ENCODE measurements around the gene POF1B. TPM values are rescaled to one million over a fixed set of nuclear protein-coding genes. Genes with fewer than 3 reads are reported as not detected.
"Not testable (repeated sequence)": the region's sequence is repeated elsewhere in the genome, so short reads cannot be mapped to it uniquely, and the experiment has no call there.

POF1B gene
- total RNA-seq, 1 donor from 2014 or later = 3.4 TPM

GRCh38 chrX:85327060-85327333 is 52.5 kb downstream of the POF1B start:
- DNase-seq = no peak
- intact Hi-C loops (cut with DNase I) = no loop called here
- TF ChIP-seq, protein P1, sequence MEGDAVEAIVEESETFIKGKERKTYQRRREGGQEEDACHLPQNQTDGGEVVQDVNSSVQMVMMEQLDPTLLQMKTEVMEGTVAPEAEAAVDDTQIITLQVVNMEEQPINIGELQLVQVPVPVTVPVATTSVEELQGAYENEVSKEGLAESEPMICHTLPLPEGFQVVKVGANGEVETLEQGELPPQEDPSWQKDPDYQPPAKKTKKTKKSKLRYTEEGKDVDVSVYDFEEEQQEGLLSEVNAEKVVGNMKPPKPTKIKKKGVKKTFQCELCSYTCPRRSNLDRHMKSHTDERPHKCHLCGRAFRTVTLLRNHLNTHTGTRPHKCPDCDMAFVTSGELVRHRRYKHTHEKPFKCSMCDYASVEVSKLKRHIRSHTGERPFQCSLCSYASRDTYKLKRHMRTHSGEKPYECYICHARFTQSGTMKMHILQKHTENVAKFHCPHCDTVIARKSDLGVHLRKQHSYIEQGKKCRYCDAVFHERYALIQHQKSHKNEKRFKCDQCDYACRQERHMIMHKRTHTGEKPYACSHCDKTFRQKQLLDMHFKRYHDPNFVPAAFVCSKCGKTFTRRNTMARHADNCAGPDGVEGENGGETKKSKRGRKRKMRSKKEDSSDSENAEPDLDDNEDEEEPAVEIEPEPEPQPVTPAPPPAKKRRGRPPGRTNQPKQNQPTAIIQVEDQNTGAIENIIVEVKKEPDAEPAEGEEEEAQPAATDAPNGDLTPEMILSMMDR (IDR thresholded peaks at IDR 0.05) = no peak
- H3K27me3 ChIP-seq = no peaks in the 10 kb centered on the region
- no peaks in the 10 kb centered on the region for H3K36me3 ChIP-seq
- H3K4me3 ChIP-seq = no peak overlapping the region
- no peak for ATAC-seq
- no peaks in the 10 kb centered on the region for H3K9me3 ChIP-seq
- no peaks in the 10 kb centered on the region for H3K4me1 ChIP-seq
- no peak overlapping the region for H3K27ac ChIP-seq

GRCh38 chrX:85326234-85327059 is 53.0 kb downstream of the POF1B start:
- Histone ChIP-seq H3K27ac (no peak overlapping the region), H3K4me3 (no peak overlapping the region), H3K9me3 (no peaks in the 10 kb centered on the region), H3K36me3 (no peaks in the 10 kb centered on the region), H3K4me1 (no peaks in the 10 kb centered on the region), H3K27me3 (no peaks in the 10 kb centered on the region)
- intact Hi-C loops (cut with DNase I) = no loop called here
- DNase-seq (peak; percentile 32), ATAC-seq (no peak)
- TF ChIP-seq, protein P1 (IDR thresholded peaks at IDR 0.05) = no peak

GRCh38 chrX:85311348-85311747 is 68.1 kb downstream of the POF1B start:
- H3K9me3 ChIP-seq; intact Hi-C loops (cut with DNase I); H3K4me3 ChIP-seq; DNase-seq; H3K36me3 ChIP-seq; H3K27me3 ChIP-seq; H3K4me1 ChIP-seq; ATAC-seq; H3K27ac ChIP-seq: not testable (repeated sequence)

- H3K9me3 ChIP-seq = no peaks in the 10 kb centered on the region
- ATAC-seq (no peak), DNase-seq (no peak)
- no peaks in the 10 kb centered on the region for H3K4me1 ChIP-seq
- H3K27ac ChIP-seq = no peak overlapping the region
- intact Hi-C loops (cut with DNase I) = no loop called here
- H3K4me3 ChIP-seq = no peak overlapping the region
- TF ChIP-seq, protein P1 (IDR thresholded peaks at IDR 0.05) = no peak
- no peaks in the 10 kb centered on the region for H3K36me3 ChIP-seq
- no peaks in the 10 kb centered on the region for H3K27me3 ChIP-seq
These were observed 69.7 kb downstream of the POF1B start for GRCh38 chrX:85309717-85310116.

- DNase-seq (no peak), ATAC-seq (no peak)
- Histone ChIP-seq H3K4me3 (no peak overlapping the region), H3K27me3 (no peaks in the 10 kb centered on the region), H3K4me1 (no peaks in the 10 kb centered on the region), H3K36me3 (no peaks in the 10 kb centered on the region), H3K9me3 (no peaks in the 10 kb centered on the region), H3K27ac (no peak overlapping the region)
- TF ChIP-seq, protein P1 (IDR thresholded peaks at IDR 0.05) = no peak
- intact Hi-C loops (cut with DNase I) = no loop called here
These were observed 75.9 kb downstream of the POF1B start for GRCh38 chrX:85303544-85303943.

DNA sequence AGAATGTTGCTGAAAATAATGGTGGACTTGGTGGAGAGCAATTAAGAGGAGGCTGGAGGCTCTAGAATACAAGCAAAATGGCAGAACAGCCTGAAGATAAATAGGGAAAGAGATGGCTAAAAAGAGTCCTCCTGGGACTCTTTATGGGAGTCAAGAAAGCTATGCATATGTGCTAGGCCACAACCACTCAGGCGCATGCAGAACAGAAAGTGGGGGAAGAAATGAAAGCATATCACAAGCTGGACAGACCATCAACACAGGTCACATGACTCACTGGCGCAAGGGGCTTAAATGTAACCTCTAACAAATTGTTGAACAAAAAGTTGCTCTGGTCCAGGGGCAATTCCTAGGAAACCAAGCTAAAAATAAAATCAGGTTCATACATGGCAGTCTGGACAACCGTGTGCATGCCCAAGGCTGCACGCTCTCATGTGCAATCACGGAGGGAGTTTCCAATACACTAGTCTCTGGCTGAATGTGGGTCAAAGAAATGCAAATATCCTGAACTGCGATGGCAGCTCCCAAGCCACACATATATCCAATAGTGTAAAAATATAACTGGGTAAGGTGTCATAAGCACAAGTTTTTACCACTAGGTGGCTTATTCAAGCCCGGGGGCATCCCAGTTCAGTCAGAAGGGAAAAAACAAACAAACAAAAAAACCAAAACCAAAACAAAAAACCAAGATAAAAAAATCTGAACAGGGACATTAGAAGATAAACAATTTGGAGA is 90.3 kb downstream of the POF1B start:
- Histone ChIP-seq H3K27me3 (no peaks in the 10 kb centered on the region), H3K4me1 (no peaks in the 10 kb centered on the region), H3K27ac (no peak overlapping the region), H3K36me3 (no peaks in the 10 kb centered on the region), H3K4me3 (no peak overlapping the region), H3K9me3 (no peaks in the 10 kb centered on the region)
- TF ChIP-seq, protein P1 (IDR thresholded peaks at IDR 0.05) = no peak
- intact Hi-C loops (cut with DNase I) = no loop called here
- DNase-seq (no peak), ATAC-seq (no peak)

- intact Hi-C loops (cut with DNase I); H3K4me1 ChIP-seq; ATAC-seq; H3K27me3 ChIP-seq; H3K9me3 ChIP-seq; H3K4me3 ChIP-seq; H3K27ac ChIP-seq; DNase-seq; H3K36me3 ChIP-seq: not testable (repeated sequence)
These were observed 94.2 kb downstream of the POF1B start for GRCh38 chrX:85285286-85285685.

All from upper lobe of right lung (tissue), 1 donor.